IPS DF 19.7 (cell line): ENCODE results near the gene RSPO1.
"Not testable (repeated sequence)": the region's sequence is repeated elsewhere in the genome, so short reads cannot be mapped to it uniquely, and the experiment has no call there.

Experiments
- DNase-seq: peaks from one replicate; pipeline ENCODE4 v3.0.0-alpha.2; 2013; ENCODE audit warnings: low read depth, low spot score

RSPO1 gene

DNA sequence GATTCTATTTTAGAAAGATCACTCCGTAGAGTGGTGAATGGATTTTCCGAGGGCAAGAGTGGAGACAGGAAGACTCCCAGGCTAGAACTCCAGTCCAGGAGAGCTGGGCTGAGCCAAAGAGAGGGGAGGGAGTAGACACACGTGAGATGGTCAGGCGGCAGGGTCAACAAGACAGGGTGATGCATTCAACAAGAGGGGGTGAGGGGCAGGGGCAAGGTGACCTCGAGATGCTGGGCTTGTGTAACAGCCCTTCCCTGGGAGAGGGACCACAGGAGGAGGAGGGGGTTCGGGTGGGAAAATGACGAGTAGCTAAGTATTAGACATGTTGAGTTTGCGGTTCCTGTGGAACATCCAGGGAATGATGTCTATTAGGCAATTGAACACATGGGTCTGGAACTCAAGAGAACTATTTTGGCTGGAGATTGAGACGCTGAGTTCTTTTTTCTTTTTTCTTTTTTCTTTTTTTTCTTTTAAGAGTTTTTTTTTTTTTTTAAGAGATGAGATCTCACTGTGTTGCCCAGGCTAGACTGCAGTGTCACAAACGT lies 13.3 kb downstream of the RSPO1 start:
- DNase-seq: no peak

DNA sequence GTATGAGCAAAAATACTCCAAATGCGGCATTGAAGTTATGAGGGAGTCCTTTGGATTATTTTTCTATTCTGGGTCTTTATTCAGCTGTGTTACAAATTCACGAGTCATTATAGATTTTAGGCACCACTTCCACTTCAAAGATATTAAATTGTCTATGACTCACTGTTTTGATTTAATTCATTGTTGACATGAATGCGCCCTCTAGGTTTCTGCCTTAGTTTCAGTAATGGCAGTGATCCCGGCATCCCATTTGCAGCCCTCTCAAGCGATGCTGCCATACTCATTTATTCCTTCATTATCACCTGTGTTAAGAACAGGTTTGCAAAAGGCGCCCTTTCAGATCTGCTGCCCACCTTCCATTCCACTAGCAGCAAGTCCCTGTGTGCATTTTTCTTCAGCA lies 14.0 kb downstream of the RSPO1 start:
- no peak for DNase-seq

DNA sequence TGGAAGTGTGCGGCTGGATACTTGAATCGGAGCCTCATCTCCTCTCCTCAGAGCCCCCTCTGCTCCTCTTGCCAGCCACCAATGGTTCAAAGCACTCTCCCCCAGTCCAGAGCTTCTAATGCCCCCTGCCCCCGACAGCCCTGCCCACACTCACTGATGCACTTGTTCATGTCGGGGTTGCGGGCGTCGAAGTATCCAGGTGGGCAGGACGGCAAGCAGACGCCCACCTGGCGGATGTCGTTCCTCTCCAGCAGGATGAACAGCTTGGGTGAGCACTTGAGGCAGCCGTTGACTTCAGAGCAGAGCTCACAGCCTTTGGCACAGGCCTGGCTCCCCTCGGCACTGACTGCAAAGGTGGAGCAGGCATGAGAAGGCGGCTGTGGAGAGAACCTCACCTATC lies 18.4 kb downstream of the RSPO1 start:
- no peak for DNase-seq

DNA sequence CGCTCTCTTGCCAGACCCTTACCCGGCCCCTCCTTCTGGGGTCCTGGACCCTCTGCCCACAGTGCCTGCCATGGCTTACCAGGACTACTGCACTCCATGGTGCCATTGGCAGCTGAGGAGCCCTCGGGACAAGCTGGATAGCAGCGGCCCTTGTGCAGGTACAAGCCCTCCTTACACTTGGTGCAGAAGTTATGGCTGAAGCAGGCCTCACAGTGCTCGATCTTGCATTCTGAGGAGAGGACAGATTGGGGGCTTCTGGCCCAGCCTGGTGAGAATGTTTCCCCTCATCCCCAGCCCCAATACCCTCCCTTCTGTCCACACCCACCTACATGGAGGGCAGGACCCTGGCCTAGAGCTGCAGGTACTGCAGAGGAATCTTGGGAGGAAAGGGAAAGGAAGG lies 20.6 kb downstream of the RSPO1 start:
- DNase-seq: no peak

DNA sequence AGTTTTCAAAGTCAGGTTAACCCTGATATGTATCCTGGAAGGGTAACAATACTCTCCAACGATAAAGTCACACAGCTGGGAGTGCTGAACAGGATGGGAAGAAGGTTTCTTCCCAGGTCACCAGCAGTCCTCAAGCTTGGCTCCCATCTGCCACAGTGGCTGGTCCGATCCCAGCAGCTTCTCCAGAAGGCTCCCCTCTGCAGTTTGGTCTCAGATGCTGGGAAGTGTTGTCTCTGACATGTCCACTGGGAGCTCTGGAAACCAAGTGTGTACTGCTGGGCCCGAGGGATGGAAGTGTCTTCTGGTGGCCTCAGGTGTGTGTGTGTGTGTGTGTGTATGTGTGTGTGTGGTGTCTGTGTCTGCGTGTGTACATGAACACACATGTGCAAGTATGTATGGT lies 22.5 kb downstream of the RSPO1 start:
- DNase-seq: no peak

DNA sequence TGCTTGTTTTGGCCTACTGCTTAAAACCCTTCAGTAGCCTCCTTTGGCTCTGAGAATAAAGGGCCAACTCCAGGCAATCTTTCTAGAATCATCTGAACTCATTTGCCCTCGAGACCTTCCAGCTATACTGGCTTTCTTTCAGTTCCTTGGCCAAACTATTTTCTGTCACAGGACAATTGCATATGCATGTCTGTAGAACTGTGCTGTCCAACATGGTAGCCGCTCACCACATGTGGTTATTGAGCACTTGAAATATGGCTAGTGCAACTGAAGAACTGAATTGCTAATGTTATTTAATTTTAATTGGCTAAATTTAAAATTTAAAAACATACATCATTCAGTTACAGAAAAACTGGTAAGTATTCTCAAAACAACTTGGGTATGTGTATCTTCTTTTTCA lies 24.7 kb downstream of the RSPO1 start:
- no peak for DNase-seq

DNA sequence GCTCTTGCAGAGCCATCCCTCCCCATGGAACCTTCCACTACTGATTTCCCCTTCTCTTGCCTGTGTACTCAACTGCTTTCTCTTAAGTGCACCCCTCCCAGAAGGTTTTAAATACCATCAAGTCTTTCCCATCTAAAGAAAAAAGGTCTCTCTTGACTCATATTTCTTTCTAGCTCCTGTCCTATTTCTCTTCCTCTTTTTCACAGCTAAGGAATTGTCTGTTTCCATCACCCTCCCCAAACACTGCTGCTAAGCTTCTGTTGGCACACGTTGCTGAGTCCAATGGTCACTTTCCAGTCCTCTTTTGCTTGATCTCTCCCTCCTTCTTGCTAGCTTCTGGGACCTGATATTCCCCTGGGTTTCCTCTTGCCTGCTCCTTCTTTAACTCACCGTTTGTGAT lies 25.7 kb downstream of the RSPO1 start:
- DNase-seq: no peak

DNA sequence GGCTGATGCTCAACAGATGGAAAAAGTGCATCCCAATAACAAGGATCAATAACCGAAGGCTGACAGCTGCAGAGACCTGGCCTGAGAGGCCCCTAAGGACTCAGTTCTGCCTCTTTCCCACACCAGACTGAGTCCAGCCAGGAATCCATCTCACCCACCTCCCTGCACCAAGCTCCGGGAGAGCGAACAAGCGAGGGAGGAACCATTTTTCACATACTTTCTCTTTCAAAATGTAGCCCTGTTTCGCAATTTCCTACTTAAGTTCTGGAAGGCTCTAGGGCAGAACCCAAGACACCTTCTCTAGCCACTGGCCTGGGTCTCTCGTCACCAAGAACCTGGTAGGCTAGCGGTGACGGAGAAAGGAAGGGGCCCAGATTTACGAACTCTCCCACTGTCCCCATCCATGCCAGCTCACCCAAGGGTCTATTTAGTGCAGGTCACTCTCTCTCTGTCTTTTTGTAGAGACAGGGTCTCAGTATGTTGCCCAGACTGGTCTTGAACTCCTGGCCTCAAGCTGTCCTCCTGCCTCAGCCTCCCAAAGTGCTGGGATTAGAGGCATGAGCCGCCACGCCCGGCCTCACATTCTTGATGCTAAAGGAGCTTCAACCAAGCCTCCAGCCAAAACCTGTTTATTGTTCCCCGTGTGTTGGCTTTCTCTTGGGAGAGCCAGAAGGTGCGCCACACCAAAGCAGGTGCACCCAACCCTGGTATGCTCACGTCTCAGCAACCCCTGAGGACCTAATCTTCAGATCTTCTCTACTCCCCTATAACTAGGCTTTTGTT lies 28.0 kb downstream of the RSPO1 start:
- DNase-seq: no peak

DNA sequence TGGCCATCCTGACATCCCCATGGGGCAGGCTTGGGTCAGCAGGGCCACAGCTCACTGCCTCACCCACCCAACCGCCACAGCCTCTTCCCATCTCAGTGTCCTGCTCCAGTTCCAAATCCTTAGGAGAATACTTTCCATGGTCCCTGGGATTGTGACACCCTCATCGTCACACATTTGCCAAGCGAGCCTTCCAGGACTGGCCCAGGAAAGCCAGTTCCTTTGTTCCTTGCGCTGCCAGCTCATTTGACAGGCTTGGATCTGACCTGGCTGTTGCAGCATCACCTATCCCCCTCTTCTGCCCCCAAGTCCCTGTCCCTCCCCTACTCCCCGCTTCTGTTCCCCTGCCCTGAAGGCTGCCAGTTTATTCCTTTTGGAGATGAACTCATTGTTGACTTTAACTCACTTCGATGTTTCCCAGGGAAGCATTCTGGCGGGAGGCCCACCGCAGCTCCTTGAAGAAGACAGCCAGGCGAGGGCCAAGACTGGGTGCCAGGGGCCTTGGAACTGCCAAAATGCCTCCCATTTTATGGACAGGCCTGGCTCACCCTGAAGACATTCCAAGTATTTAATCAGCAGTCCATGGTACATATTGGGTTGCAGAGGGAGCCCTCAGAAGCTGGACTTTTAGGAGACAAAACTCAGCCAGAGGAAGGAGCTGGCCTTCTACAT lies 28.8 kb downstream of the RSPO1 start:
- no peak for DNase-seq

DNA sequence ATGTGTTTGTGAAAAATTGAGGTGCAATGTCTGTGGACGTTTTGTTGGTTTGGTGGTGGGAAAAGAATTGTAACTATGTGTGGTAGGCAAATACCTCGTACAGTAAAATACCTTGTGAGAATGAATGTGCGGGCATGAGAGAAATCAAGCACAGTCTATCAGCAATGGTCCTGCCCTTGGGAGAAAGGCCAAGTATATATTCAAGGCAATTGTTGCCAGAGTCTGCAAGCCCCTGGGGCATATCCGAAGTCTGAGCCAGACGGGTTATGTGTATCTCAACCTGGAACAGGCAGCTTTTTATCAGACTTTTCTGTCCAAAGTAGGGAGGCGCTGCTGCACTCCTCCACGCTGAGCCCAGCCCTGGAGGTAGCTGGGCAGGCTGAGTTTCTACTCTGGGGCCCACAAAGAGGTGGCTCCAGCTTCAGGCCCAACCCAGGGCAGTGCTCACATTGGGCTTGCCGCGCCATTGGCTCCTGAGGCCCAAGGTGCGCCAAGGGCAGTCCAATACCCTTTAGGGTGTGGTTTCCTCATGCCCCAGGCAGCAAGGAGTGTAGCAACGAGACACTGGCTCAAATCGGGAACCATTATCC lies 29.5 kb downstream of the RSPO1 start:
- DNase-seq: no peak

DNA sequence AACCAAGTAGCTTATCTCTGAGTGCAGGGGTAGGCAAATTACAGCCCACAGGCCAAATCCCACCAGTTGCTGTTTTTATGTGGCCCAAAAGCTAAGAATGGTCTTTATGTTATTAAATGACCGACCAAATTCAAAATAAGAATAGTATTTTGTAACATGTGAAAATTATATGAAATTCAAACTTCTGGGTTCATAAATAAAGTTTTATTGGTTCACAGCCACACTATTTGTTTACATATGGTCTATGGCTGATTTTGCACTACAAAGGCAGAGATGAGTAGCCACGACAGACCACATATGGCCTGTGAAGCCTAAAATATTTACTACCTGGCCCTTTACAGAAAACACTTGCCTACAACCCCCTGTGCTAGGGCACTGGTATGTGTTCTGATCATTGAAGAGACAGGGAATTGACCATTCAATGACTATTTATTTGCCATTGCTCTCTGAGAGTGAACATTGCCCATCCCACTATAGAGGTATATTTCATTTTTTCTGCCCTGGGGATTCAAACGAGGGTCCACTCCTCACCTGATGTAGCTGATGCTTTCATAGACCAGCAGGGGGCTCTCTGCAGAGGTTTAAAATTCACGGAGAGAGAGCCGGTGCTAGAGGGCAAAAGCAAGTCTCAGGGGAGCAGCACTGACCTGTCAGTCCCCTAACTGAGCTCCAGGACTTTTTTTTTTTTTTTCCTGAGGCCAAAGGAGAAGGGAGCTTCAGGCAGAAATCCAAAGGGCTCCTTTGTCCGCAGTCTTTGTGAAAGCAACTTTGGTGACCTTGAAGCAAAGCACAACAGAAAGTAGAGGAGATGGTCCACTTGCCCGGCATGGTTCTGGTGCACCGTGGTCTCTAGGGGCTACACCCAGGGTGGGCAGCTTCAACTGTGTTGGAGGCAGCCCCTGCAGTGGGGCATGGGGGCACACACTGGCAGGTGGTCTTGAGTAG lies 31.7 kb downstream of the RSPO1 start:
- DNase-seq: no peak

DNA sequence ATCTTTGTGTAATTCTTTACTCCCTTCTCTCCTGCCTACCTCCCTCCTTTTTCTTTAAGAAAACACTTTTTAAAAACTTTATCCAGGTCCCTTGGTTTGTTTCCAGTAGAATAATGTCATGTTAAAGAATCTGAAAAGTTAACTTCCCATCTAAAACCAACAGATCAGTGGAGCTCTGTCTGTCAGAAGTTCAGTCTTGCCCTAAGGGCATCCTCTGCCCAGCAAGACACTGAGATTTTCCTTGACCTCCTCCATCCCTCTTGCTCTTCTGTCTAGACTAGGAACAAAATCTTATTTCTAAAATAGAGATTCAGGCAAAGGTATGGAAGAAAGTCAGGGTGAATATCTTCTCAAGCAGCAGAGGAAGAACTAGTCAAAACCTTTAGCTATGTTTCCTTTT lies 33.3 kb downstream of the RSPO1 start:
- DNase-seq: no peak

DNA sequence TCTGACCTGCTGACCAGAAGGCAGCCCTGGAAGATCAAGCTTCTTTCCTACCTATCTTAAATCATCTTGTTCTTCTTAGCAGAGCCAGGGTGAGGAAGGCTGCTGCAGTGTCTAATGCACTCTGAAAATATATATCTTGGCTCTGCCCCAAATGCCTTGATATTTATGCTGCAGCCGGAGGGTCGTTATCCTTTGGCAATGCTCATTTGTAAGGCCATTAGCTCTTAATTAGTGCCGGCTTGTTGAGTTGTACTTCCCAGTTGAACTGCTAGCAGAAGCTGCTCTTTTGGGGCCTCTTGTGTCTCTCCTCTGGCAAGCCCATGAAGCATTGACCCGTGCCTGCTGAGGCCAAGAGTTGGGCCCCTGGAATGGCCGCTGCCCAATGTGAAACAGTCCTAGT lies 34.8 kb downstream of the RSPO1 start:
- no peak for DNase-seq

DNA sequence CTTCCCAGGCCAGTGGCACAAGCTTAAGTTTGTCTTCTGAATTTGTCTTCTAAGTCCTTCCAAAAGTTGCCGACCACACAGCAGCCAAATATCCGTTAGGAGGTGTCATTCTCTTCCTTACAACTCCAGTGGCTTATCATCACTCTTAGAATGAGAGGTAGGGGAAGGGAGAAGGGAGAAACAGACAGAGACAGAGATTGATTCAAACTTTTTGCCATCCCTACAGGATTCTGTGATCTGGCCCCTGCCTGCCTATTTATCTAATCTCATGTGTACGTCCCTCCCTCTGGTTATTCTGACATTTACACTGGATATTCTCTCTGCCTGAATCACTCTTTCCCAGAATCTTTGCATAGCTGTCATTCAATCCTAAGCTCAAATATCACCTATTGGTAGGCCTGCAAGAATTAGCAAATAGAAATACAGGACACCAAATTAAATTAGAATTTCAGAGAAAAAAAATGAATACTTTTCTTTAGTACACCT lies 38.5 kb downstream of the RSPO1 start:
- no peak for DNase-seq

DNA sequence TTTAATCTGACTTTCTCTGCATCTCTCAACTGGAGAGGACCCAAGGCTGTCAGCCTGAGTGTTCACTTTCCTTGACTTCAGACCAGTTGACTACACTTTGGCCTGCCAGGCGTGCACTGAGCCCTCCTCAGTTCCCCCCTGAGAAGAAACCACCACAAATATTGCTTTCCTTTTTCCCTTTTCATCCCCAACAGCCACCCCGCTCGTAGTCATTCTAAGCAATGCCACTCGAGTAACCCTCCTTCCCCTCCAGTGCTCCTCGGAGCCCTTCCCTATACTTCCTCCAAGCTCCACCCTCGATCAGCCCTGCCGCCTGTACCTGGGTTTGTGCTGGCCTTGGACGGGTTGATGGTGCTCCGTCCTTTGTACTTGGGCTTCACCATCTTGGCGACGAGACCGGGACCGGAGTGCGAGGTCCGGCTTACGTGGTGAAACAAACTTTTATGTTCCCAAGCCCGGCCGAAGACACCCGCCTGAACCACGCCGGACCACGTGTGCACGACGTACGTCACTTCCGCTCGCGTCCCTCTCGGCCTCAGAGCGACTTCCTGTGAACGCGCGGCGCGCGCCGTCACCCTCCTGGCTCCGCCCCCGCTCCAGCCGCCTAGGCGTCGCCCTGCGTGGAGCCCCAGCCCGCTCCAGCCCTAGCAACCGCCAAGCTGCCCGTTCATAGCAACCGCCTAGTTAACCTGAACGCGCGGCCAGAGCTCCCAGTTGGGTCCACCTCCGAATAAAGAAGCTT lies 39.1 kb downstream of the RSPO1 start, which contains the start of gene GNL2:
Gene GNL2 (minus strand): TSS at position 498 of the 742 bp plus-strand sequence. CDS start 115 bp downstream, at position 383.
- DNase-seq: peak; percentile 91

DNA sequence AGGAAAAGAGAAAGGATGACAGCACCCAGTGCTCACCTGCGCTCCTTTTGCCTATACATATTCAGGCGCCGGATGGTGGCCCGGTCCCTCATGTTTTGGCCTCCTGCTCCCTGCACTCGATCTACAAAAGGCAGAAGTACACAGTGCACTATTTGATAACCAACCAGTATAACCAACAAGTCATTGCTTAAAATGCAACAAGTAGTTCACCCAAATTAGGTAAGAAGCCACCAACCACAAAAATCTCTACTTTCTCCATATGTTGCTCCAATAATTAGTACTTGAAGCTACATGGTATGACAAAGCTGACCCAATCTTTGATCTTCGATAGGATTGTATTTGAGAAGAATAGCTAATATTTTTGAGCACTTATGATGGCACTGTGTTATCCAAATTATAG lies 41.0 kb downstream of the RSPO1 start:
- no peak for DNase-seq

DNA sequence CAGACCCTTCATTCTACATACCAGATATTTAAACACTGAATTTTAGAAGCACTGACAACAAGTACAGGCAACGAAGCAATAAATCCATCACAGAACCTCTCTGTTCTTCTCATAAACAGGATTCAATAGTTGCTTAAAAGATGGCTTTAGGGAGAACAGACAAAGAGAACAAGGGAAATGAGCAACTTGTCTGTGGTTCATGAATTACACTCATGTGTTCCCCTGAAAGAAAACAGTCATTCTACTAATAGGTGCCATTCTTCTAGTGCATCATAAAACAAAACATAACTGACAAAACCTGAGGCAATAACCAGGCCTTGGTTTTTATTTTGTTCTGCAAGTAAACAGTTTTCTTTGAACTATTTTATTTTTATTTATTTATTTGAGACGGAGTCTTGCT lies 45.8 kb downstream of the RSPO1 start:
- DNase-seq: no peak

DNA sequence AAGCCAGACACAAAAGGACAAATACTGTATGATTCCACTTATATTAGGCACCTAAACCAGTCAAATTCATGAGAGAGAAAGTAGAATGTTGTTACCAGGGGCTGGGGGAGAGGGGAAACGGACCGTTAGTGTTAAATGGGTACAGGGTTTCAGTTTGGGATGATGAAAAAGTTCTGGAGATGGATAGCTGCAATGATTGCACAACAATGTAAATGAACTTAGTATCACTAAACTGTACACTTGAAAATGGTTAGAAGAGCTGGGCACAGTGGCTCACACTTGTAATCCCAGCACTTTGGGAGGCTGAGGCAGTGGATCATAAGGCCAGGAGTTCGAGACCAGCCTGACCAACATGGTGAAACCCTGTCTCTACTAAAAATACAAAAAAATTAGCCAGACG lies 50.1 kb downstream of the RSPO1 start:
- DNase-seq: not testable (repeated sequence)

DNA sequence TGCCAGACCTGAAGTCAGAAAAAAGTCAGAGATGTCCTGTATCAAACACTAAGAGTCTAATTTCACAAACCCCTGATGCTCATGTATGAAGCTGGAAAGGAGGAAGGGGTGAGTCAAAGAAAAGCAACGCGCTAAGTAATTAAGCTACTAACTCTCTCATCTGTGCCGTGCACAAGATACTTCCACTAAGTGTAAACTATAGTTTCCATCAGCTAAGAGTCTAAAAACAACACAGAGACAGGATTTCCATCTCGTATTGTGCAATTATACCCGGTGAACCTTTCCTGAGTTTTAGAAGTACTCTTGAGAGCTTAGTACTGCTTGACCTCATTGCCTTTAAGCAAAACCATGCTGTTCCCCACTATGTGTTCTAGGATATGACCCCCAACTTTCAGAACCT lies 59.0 kb downstream of the RSPO1 start:
- DNase-seq: no peak

DNA sequence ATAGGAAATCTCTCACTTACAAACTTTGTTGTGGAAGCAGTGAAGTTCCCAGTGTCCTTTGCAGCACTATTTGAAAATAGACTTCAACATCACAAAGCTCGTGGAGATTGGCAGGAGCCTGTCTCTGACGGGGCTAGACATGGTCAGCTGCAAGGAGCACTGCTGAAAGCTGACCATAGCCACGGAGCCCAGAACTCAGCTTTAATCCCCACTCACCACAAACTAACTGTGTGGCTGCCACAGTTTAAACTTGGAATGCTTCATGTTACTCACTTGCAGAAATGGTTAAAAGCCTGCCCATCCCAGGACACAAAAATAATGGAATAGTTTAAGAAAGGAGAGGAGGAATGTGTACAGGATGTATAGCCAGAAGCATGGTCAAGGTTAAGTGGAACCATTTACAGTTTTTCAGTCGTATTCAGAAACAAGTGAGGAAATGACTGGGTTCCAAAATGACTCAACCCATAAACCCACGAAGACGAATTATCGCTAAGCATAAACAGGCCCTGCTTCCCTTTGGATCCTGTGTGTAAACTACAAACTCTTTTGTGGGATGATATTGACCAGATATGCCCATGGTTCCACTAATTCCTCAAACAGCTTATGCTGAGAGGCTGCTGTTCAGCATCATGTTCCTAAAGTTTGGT lies 59.7 kb downstream of the RSPO1 start:
- no peak for DNase-seq
